Mesendoderm (in vitro differentiated cells): ENCODE results near the gene ABHD17C.

Experiments
- DNase-seq: peaks from one replicate; pipeline ENCODE4 v3.0.0; 2013
- H2AK5ac ChIP-seq: 2 replicates; pipeline ENCODE4 v1.6.1; 2013; ENCODE audit warnings: low read length, inconsistent platforms
- H2BK120ac ChIP-seq: 2 replicates; pipeline ENCODE4 v1.6.1; 2013; ENCODE audit warnings: low read depth, mild to moderate bottlenecking, low read length, moderate library complexity, mixed read lengths
- H2BK15ac ChIP-seq: replicated peaks from 2 replicates; pipeline ENCODE4 v1.6.1; 2013; ENCODE audit warnings: low read depth, mild to moderate bottlenecking, moderate library complexity
- H2BK5ac ChIP-seq: 2 replicates; pipeline ENCODE4 v1.6.1; 2013; ENCODE audit warnings: low read length, inconsistent platforms
- H3K18ac ChIP-seq: 2 replicates; pipeline ENCODE4 v1.6.1; 2013; ENCODE audit warnings: mild to moderate bottlenecking, low read length, mixed read lengths
- H3K23ac ChIP-seq: one replicate; pipeline ENCODE4 v1.6.1; 2013; ENCODE audit warnings: low read length
- H3K27ac ChIP-seq: 2 replicates; pipeline ENCODE4 v1.5.1; 2013; ENCODE audit warnings: low read depth, mild to moderate bottlenecking, inconsistent platforms, low read length, moderate library complexity
- H3K27me3 ChIP-seq: 2 replicates; pipeline ENCODE4 v1.6.1; 2013; ENCODE audit warnings: low read length, control low read depth, mild to moderate bottlenecking, inconsistent platforms; ENCODE audit not compliant: insufficient read depth, poor library complexity
- H3K36me3 ChIP-seq: 2 replicates; pipeline ENCODE4 v1.6.1; 2013; ENCODE audit warnings: low read length, inconsistent platforms; ENCODE audit not compliant: control insufficient read depth, insufficient read depth
- H3K4ac ChIP-seq: one replicate; pipeline ENCODE4 v1.6.1; 2013; ENCODE audit warnings: low read depth, mild to moderate bottlenecking, low read length, moderate library complexity
- H3K4me1 ChIP-seq: 2 replicates; pipeline ENCODE4 v1.6.1; 2013; ENCODE audit warnings: low read depth, low read length, inconsistent platforms; ENCODE audit not compliant: control insufficient read depth
- H3K4me2 ChIP-seq: 2 replicates; pipeline ENCODE4 v1.6.1; 2013; ENCODE audit warnings: low read length
- H3K4me3 ChIP-seq: 2 replicates; pipeline ENCODE4 v1.5.1; 2013; ENCODE audit warnings: mild to moderate bottlenecking, low read length
- H3K56ac ChIP-seq: one replicate; pipeline ENCODE4 v1.6.1; 2013; ENCODE audit warnings: low read length
- H3K79me1 ChIP-seq: 2 replicates; pipeline ENCODE4 v1.6.1; 2013; ENCODE audit warnings: low read length, inconsistent platforms
- H3K79me2 ChIP-seq: 2 replicates; pipeline ENCODE4 v1.6.1; 2013; ENCODE audit warnings: mild to moderate bottlenecking, low read length; ENCODE audit not compliant: control insufficient read depth, insufficient read depth
- H3K9ac ChIP-seq: 2 replicates; pipeline ENCODE4 v1.6.1; 2013; ENCODE audit warnings: low read length, inconsistent platforms
- H4K5ac ChIP-seq: one replicate; pipeline ENCODE4 v1.6.1; 2013; ENCODE audit warnings: low read length
- H4K8ac ChIP-seq: one replicate; pipeline ENCODE4 v1.6.1; 2013; ENCODE audit warnings: low read depth, mild to moderate bottlenecking, control low read depth, low read length, moderate library complexity
- WGBS: extraction: QIAGEN DNeasy Blood & Tissue Kit; methylation state at CpG from one replicate; pipeline ENCODE4 v1.1.7; 2013; ENCODE audit warnings: low lambda C conversion rate, missing lambda C conversion rate; ENCODE audit not compliant: insufficient coverage; ENCODE audit errors: extremely low coverage; 5-methylcytosine and 5-hydroxymethylcytosine counted together

The ABHD17C gene

GRCh38 chr15:80660119-80660518 is 35.0 kb upstream of the ABHD17C start:
- H3K4me2 ChIP-seq: no peak overlapping the region
- no peak overlapping the region for H3K18ac ChIP-seq
- H3K36me3 ChIP-seq: no peaks in the 10 kb centered on the region
- peak; percentile 69 for DNase-seq
- no peak overlapping the region for H2AK5ac ChIP-seq
- no peak overlapping the region for H3K9ac ChIP-seq
- no peak overlapping the region for H2BK15ac ChIP-seq
- no peak overlapping the region for H3K4ac ChIP-seq
- no peaks in the 10 kb centered on the region for H3K27me3 ChIP-seq
- no peak overlapping the region for H3K23ac ChIP-seq
- H3K56ac ChIP-seq: no peak overlapping the region
- no peak overlapping the region for H2BK120ac ChIP-seq
- no peaks in the 10 kb centered on the region for H3K4me1 ChIP-seq
- H3K79me2 ChIP-seq: no peaks in the 10 kb centered on the region
- H3K27ac ChIP-seq: no peak overlapping the region
- H2BK5ac ChIP-seq: no peak overlapping the region
- H4K8ac ChIP-seq: no peak overlapping the region
- no peaks in the 10 kb centered on the region for H3K79me1 ChIP-seq
- H4K5ac ChIP-seq: no peak overlapping the region
- no peak overlapping the region for H3K4me3 ChIP-seq

GRCh38 chr15:80662129-80662528 is 33.0 kb upstream of the ABHD17C start:
- WGBS: no CpG with 5 or more reads among the region's 1 CpG
- no peak overlapping the region for H3K27ac ChIP-seq
- H3K23ac ChIP-seq: no peak overlapping the region
- H3K4me1 ChIP-seq: no peaks in the 10 kb centered on the region
- H3K27me3 ChIP-seq: no peaks in the 10 kb centered on the region
- H3K36me3 ChIP-seq: no peaks in the 10 kb centered on the region
- H4K8ac ChIP-seq: no peak overlapping the region
- H3K79me1 ChIP-seq: no peaks in the 10 kb centered on the region
- no peak overlapping the region for H3K9ac ChIP-seq
- DNase-seq: no peak
- no peak overlapping the region for H3K4me3 ChIP-seq
- H4K5ac ChIP-seq: no peak overlapping the region
- no peaks in the 10 kb centered on the region for H3K79me2 ChIP-seq
- H2BK5ac ChIP-seq: no peak overlapping the region
- no peak overlapping the region for H3K56ac ChIP-seq
- no peak overlapping the region for H2AK5ac ChIP-seq
- H3K4ac ChIP-seq: no peak overlapping the region
- no peak overlapping the region for H3K4me2 ChIP-seq
- no peak overlapping the region for H2BK120ac ChIP-seq
- H3K18ac ChIP-seq: no peak overlapping the region
- H2BK15ac ChIP-seq: no peak overlapping the region

DNA sequence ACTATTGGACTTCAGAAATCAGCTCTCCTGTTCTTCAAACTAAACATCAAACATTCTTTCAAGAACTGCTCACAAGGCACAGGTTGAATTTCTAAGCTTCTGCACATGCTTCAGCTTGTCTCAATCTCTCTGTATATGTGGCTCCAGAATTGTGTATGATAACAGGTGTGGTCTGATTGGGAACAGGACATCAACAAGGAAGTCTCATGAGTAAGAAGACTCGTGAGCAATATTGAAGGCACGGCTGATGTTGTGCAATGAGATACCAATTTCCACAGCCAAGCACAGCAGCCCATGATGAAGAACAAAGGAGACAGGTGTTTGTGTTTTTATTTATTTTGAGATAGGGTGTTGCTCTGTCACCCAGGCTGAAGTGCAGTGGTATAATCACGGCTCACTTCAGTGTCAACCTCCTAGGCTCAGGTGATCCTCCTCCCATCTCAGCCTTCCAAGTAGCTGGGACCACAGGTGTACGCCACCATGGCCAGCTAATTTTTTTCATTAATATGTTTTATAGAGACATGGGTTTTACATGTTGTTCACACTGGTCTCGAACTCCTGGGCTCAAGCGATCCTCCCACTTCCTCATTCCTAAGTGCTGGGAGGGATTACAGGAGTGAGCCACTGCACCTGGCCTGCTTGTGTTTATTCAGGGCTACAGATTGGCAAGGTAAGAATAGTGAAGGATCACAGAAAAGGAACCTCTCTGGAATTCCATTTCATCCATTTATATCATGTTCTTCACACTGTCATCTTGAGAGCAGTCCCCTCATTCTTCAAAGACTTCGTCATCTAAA is 32.2 kb upstream of the ABHD17C start:
- H3K9ac ChIP-seq: no peak overlapping the region
- no peaks in the 10 kb centered on the region for H3K79me1 ChIP-seq
- H2BK5ac ChIP-seq: no peak overlapping the region
- no peak overlapping the region for H2AK5ac ChIP-seq
- no peaks in the 10 kb centered on the region for H3K4me1 ChIP-seq
- H3K4me3 ChIP-seq: no peak overlapping the region
- H2BK15ac ChIP-seq: no peak overlapping the region
- H3K18ac ChIP-seq: no peak overlapping the region
- H3K27me3 ChIP-seq: no peaks in the 10 kb centered on the region
- no peaks in the 10 kb centered on the region for H3K36me3 ChIP-seq
- H4K8ac ChIP-seq: no peak overlapping the region
- WGBS: no CpG with 5 or more reads among the region's 7 CpGs
- H3K4ac ChIP-seq: no peak overlapping the region
- H4K5ac ChIP-seq: no peak overlapping the region
- no peak overlapping the region for H3K56ac ChIP-seq
- H3K79me2 ChIP-seq: no peaks in the 10 kb centered on the region
- H2BK120ac ChIP-seq: no peak overlapping the region
- DNase-seq: peak; percentile 11
- H3K4me2 ChIP-seq: no peak overlapping the region
- H3K27ac ChIP-seq: no peak overlapping the region
- no peak overlapping the region for H3K23ac ChIP-seq

- H3K4ac ChIP-seq: no peak overlapping the region
- H4K5ac ChIP-seq: no peak overlapping the region
- H3K36me3 ChIP-seq: no peaks in the 10 kb centered on the region
- no peak overlapping the region for H4K8ac ChIP-seq
- H2BK15ac ChIP-seq: no peak overlapping the region
- H2BK120ac ChIP-seq: no peak overlapping the region
- H3K79me2 ChIP-seq: no peaks in the 10 kb centered on the region
- no peaks in the 10 kb centered on the region for H3K4me1 ChIP-seq
- DNase-seq: peak; percentile 76
- H3K23ac ChIP-seq: no peak overlapping the region
- H3K27me3 ChIP-seq: no peaks in the 10 kb centered on the region
- no peak overlapping the region for H3K27ac ChIP-seq
- H3K9ac ChIP-seq: no peak overlapping the region
- no CpG with 5 or more reads among the region's 2 CpGs for WGBS
- H3K4me3 ChIP-seq: no peak overlapping the region
- no peak overlapping the region for H3K56ac ChIP-seq
- no peak overlapping the region for H3K18ac ChIP-seq
- no peak overlapping the region for H2AK5ac ChIP-seq
- no peaks in the 10 kb centered on the region for H3K79me1 ChIP-seq
- no peak overlapping the region for H3K4me2 ChIP-seq
- H2BK5ac ChIP-seq: no peak overlapping the region
Measured at GRCh38 chr15:80665151-80665550, 30.0 kb upstream of the ABHD17C start.

DNA sequence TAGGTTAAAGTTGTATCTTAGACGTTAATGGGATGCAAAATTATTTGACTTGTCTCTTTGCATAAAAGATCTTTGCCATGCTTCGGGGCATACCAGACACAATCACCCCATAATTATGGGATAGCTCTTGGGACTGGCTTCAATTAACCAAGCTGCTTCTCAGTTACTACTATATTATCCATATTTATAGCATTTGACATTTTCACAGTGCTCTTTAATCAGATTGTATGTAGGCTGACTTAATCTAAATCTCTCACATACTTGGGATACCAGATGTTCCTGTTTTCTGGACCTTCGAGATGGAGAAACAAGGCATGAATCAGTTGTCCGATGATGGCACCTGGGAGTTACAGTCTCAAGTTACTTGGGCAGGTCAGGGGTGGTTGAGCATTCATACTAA is 27.2 kb upstream of the ABHD17C start:
- Histone ChIP-seq H3K4ac (no peak overlapping the region), H3K27ac (no peak overlapping the region), H3K36me3 (no peaks in the 10 kb centered on the region), H3K9ac (no peak overlapping the region), H3K4me1 (no peaks in the 10 kb centered on the region), H2AK5ac (no peak overlapping the region), H4K8ac (no peak overlapping the region), H3K4me3 (no peak overlapping the region), H3K27me3 (no peaks in the 10 kb centered on the region), H3K79me1 (no peaks in the 10 kb centered on the region), H2BK15ac (no peak overlapping the region), H4K5ac (no peak overlapping the region), H3K79me2 (no peaks in the 10 kb centered on the region), H3K4me2 (no peak overlapping the region), H2BK5ac (no peak overlapping the region), H3K18ac (no peak overlapping the region), H3K56ac (no peak overlapping the region), H2BK120ac (no peak overlapping the region), H3K23ac (no peak overlapping the region)
- no peak for DNase-seq
- WGBS: no CpG with 5 or more reads among the region's 4 CpGs
